NCI-H2196 (cell line): ENCODE measurements around the gene SMYD1.

ENCODE experiments used
- DNase-seq: peaks from one replicate; lab custom pipeline; 2025; ENCODE audit not compliant: unreplicated experiment; lab: John Stamatoyannopoulos, UW

SMYD1 gene

DNA sequence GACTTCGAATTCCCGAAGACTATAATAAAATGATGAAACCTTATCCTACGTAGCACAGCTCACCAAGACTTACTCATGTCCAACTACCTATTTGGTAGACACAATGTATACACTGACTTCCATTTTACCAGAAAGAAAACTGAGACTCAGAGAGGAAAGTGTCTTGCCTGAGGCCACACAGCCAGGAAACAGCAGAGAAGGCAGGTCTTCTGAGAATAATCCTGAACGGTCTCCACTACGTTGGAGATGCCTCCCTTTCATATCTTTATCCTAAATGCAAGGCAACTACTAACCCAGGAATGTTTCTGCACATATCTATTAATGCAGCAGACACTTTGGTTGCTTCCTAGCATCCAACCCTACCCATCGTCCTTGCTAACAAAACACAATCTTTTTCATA lies 72.2 kb downstream of the SMYD1 start:
- no peak for DNase-seq

DNA sequence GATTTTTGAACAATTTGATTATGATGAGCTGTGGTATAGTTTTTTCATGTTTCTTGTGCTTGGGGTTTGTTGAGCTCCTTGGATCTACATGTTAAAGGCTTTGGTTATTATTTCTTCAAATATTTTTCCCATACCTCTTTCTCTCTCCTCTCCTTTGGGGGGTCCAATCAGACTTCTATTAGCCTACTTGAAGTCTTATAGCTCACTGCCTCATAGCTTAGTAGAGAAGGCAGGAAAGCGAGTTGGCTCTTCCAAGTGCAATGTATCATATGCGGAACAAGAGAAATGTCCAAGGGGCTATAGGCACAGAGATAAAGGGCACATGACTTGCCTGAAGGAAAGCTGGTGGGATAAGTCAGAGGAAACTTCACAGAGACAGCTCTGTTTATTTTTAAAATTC lies 74.3 kb downstream of the SMYD1 start:
- DNase-seq, result no peak

DNA sequence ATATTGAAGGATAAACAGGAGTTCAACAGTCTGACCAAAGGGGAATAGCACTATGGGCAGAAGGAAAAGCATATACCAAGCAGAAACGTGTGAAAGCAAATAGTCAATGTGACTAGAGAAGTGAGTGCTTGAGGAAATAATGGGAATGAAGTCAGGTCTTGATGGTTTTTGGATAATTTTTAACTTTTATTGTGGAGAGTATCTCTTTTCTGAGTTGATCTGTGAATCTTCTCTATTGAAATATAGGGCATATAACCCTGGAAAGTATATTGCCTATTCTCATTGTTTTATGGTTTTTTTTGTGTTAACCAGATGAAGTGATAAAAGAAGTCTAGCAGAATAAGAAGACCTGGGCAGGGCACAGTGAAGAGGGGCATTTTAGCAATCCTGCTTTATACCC lies 76.6 kb downstream of the SMYD1 start:
- DNase-seq, result no peak

DNA sequence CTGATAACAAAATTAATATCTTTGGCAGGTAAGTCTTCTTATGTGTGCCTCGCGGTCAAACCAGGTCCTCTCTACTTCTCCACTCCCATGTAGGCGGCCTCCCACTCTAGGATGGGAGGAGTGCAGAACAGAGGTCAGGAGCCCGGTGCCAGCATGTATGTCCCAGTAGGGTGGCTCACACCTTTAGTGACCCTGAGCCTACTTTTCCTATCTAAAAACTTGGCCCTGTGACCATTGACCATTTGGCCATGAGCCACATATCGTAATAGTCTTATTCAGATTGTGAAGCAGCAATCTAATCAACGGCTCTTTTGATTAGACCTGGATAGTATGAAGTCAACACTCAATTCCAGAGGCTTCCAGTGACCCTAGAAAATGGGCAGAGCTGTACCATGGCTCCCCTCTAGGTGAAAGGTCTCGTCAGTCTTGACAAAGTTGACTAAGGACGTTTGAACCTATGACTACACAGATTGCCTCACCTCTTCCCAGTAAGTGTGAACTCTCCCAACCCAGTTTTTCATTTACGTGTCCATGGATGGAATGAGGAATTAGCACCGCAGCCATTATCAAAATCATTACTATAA lies 77.4 kb downstream of the SMYD1 start:
- DNase-seq, result no peak

DNA sequence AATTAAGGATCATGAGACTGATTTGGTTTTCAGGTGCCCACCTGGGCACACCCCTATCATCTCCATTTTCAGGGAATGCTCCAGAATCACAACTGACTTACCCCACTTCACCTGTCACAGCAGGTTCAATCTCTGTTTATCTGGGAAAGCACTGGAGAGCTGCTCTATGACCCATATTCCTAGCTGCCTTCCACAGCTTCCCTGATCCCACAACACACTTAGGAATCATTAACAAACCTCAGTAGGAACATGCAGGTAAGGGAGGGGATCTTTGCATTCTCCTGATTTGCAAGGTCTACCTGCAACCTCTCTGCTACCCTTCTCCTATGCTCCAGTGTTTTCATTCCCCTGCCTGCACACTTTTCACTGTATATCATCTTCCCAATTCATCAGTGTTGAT lies 79.0 kb downstream of the SMYD1 start:
- DNase-seq, result no peak

DNA sequence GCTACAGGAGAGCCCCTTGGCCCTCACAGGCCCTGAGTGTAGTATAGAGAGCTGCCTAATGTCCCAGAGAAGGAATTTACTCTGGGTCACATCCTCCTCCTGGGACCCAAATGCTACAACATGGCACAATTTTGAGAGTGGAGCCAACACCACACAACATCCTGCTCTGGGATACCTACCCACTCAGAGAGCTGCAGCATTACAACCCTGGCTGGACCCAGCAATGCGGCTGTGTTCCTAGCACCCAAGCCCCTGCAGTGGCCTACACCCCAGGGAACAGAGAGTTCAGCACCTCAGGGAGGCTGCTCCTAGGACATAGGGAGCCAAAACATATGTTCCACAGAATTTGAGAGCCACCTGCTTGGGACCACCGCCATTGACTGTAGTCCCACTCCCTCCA lies 79.5 kb downstream of the SMYD1 start:
- DNase-seq, result no peak

DNA sequence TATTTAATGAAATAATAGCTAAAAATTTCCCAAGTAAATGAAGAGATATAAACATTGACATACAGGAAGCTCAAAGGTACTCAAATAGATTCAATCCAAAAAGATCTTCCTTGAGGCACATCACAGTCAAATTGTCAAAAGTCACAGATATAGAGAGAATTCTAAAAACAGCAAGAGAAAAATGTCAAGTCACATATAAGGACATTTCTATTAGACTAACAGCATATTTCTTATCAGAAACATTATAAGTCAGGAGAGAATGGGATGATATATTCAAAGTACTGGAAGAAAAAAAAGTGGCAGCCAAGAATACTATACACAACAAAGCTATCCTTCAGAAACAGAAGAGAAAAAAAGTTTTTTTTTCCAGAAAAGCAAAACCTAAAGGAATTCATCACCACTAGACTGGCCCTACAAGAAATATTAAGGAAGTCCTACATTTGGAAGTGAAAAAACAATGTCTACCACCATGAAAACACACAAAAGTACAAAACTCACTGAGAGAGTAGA lies 81.4 kb downstream of the SMYD1 start:
- DNase-seq, result no peak

DNA sequence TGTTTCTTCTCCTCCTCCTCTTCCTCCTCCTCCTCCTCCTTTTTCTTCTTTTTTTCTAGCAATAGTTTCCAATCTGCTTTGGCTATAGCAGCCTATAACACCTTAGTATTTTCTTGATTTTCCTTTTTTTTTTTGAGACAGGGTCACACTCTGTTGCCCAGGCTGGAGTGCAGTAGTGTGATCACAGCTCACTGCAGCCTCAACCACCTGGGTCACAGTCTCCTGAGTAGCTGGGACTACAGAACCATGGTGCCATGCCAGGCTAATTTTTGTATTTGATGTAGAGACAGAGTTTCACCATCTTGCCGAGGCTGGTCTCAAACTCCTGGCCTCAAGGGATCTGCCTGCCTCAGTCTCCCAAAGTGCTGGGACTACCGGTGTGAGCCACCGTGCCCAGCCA lies 91.9 kb downstream of the SMYD1 start:
- no peak for DNase-seq

DNA sequence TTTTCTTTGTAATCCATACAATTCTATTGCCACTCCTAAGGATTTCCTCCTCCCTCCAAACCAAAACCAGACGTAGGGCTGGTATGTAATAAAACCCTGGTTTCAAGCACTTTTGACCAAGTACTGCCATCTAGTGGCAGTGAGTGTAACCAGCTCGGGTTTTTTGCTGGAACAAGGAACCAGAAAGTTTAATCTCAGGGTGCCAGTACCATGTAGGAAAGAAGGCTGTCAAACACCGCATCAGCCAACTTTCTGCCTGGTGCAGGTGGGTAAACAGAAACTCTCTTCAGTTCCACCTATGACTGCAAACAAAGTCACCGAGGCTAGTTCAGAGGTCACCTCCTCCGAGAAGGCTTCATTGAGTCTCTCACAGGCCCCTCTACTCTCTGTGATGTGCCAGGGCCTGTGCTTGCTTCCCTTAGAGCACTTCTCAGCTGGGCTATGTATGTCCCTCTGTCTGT lies 92.4 kb downstream of the SMYD1 start:
- DNase-seq, result peak; percentile 46

DNA sequence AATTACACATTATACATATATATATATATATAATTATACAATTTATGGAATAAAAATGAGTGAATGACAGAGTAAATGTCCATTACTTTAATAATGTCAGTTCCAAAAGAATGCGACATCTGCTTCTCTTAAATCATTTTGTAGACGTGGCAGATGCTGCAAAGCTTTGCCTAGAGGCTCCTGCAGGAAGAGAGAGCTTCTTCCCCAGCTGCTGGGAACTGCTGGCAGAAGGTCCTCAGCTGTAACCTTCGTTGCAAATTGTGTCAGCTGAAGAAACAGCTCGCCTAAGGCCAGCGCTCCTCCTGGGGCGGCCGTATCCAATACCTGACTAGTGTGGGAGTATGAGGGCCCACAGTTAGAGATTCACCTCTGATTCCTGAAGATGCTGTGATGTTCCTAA lies 92.9 kb downstream of the SMYD1 start:
- no peak for DNase-seq

DNA sequence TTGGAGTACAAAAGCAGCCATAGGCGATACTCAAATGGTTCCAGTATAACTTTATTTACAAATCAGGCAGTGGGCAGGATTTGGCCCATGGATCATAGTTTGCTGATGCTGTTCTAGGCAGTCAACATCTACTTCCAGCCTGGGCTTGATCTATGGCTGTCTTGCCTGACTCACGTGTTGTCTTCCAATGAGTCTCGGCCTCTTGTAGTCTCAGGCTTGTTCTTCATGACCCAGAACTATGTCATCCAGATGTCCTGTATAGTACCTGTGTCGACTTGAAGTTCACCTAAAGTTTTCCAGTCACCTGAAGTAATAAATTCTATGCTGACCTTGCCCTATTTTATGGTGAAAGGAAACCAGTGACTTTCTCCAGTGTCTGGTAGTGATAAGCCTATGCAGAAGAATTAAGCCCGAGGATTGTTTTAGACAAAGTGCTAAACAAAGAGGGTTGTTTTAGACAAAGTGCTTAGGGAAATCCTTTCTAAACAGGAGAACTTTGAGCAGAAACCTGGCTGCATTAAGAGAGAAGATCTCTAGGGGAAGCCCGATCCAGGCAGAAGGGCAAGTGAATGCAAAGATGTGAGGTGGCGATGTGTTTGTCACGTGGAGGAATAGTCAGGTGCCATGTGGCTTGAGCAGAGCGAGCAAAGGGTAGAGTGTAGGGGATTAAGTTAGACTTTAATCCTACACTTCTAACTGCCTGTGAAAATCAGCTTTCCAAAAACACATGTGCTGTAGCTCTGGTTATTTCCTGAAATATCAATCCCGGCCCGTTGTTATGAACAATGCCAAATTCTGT lies 94.0 kb downstream of the SMYD1 start:
- DNase-seq, result no peak
